ENCODE measurements around the gene ZNF420. TPM values are rescaled to one million over a fixed set of nuclear protein-coding genes. Genes with fewer than 3 reads are reported as not detected.

Gene ZNF420
- polyA plus RNA-seq, 3 donors = 25.9 to 27.9 (median 26.6) TPM

DNA sequence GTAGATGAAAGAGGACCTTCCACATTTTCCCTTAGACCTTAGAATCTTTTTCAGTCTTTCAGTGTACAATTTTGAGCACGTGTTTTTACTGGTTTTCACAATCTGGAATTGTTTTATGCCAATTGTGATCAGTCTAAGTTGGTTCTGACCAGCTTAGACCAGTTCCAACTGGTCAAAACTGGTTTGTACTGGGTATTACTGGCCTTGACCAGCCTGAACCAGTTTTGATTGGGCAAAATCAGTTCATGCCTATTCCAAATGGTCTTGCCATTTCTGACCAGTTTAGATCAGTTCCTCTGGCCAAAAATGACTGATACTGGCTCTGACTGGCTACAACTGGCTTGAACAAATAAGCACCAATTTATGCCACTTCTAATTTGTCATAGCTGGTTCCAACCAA is 57.9 kb downstream of the ZNF420 start:
- no peak for DNase-seq (ENCODE audit: low read depth in 3 of 3, low spot score in 2 of 3)

DNA sequence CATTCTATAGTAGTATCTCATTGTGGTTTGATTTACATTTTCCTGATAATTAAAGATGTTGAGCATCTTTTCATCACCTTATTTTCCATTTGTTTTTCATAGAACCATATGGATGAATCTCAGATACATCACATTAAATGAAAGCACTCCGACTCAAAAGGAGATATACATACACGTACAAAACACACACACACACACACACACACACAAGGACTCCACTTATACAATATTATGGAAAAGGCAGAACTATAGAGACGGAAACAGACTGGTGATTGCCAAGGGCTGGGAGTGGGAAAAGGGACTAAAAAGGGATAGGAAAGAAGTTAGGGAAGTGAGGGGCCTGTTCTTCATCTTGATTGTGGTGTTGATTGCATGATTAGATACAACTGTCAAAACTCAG is 70.0 kb downstream of the ZNF420 start:
- no peak for DNase-seq (ENCODE audit: low read depth in 3 of 3, low spot score in 2 of 3)

DNA sequence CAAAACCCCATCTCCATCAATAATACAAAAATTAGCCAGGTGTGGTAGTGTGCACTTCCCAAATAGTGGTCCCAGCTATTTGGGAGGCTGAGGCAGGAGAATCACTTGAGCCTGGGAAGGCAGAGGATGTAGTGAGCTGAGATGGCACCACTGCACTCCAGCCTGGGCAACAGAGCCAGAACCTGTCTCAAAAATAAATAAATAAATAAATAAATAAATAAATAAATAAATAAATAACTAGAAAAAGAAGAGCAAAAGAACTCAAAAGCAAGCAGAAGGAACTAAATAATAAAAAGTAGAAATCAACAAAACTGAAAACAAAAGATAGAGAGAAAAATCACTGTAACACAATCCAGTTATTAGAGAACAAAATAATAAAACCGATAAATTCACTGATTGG is 81.9 kb downstream of the ZNF420 start:
- no peak for DNase-seq (ENCODE audit: low read depth in 3 of 3, low spot score in 2 of 3)

GRCh38 chr19:37165635-37166034 is 87.4 kb downstream of the ZNF420 start:
- DNase-seq (ENCODE audit: low read depth in 3 of 3, low spot score in 2 of 3) = no peak

DNA sequence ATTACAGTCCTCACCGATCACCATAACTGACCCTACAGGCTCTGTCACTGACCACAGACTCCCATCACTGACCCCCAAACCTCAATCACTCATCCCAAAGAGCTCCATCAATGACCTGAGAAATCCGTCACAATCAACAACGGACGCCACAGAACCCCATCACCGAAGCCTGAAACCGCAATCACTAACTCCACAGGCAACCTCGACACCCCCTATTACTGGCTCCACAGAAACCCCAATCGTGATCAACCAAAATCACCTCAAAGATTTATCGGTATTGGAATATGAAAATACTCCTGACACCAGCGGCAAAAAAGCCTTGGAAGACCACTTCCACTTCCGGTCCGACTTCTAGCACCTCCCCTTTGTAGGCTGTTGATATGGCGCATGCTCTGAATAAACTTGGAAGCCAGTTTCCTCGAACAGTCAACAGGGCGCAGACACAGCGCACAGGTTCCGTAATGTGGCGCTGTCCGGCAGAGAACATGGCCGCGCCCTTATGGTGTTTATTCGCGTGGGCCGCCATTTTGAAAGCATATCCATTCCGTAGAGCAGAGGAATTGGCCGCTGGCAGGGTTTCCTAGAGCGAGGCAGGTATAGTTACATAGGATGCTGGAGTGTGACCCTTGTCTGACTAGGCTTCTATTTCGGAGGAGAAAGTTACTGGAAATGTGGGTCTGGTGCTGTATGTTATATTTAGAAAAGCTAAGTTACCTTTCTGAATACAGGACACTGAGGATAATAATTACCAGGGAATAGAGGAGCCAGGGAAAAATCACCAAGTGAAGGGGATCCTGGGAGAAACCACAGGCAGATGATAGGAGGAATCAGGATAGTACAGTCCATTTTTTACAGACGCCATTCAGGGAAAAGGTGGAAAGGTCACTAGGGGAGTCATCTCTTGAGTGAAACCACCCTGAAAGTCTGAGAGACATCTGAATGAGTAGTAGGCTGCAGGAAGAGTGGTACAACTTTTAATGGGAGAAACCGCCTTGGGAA is 94.4 kb downstream of the ZNF420 start, which contains the start of gene ZNF585A:
Gene ZNF585A (minus strand): TSS at position 328 of the 999 bp plus-strand sequence. CDS start 2,785 bp downstream, outside the sequence.
- peak; percentile 90 to 96 (median 93) for DNase-seq (ENCODE audit: low read depth in 3 of 3, low spot score in 2 of 3)

Other genes starting within 250 kb of the ZNF420 start
- 10 to 100 TPM; 11.4 to 12.4 (median 12.4) TPM for gene ZNF790, start 240.0 kb upstream of the ZNF420 start, polyA plus RNA-seq (ENCODE audit: insufficient read length in 3 of 3)
- gene ZNF345, start 227.6 kb upstream of the ZNF420 start, polyA plus RNA-seq (ENCODE audit: insufficient read length in 3 of 3) = 10 to 100 TPM; 13.0 to 14.0 (median 13.5) TPM
- 1 to 10 TPM; 6.8 to 7.6 (median 7.1) TPM for gene ZNF829, start 162.1 kb upstream of the ZNF420 start, polyA plus RNA-seq (ENCODE audit: insufficient read length in 3 of 3)
- gene ZNF568, start 162.1 kb upstream of the ZNF420 start, polyA plus RNA-seq (ENCODE audit: insufficient read length in 3 of 3) = 10 to 100 TPM; 24.8 to 26.1 (median 26.0) TPM
- 10 to 100 TPM; 16.3 to 18.6 (median 17.2) TPM for gene ZNF585A, start 94.3 kb downstream of the ZNF420 start, polyA plus RNA-seq (ENCODE audit: insufficient read length in 3 of 3)
- gene ZNF585B, start 132.1 kb downstream of the ZNF420 start, polyA plus RNA-seq (ENCODE audit: insufficient read length in 3 of 3) = 10 to 100 TPM; 14.2 to 18.2 (median 16.5) TPM
- 10 to 100 TPM; 12.9 to 13.6 (median 13.5) TPM for gene ZNF383, start 139.8 kb downstream of the ZNF420 start, polyA plus RNA-seq (ENCODE audit: insufficient read length in 3 of 3)

All from right renal cortex interstitium (tissue), 3 donors.